ENCODE results near the gene RASGRP4.

RASGRP4 gene

GRCh38 chr19:38467541-38468525 lies 41.8 kb upstream of the RASGRP4 start:
- no peak for TF ChIP-seq CTCF (IDR thresholded peaks at IDR 0.05; ENCODE audit: insufficient read depth, low read depth, low read length, missing control alignments)
- DNase-seq (ENCODE audit: low read depth) = no peak
- no peak overlapping the region for H3K4me3 ChIP-seq (ENCODE audit: low read length)

- TF ChIP-seq CTCF (IDR thresholded peaks at IDR 0.05; ENCODE audit: insufficient read depth, low read depth, low read length, missing control alignments) = no peak
- DNase-seq (ENCODE audit: low read depth) = no peak
- no peak overlapping the region for H3K4me3 ChIP-seq (ENCODE audit: low read length)
These were observed 40.0 kb upstream of the RASGRP4 start for GRCh38 chr19:38466050-38466449.

GRCh38 chr19:38464421-38465082 lies 38.5 kb upstream of the RASGRP4 start:
- no peak for DNase-seq (ENCODE audit: low read depth)
- no peak for TF ChIP-seq CTCF (IDR thresholded peaks at IDR 0.05; ENCODE audit: insufficient read depth, low read depth, low read length, missing control alignments)
- no peak overlapping the region for H3K4me3 ChIP-seq (ENCODE audit: low read length)

GRCh38 chr19:38463365-38463764 lies 37.3 kb upstream of the RASGRP4 start:
- no peak overlapping the region for H3K4me3 ChIP-seq (ENCODE audit: low read length)
- TF ChIP-seq CTCF (IDR thresholded peaks at IDR 0.05; ENCODE audit: insufficient read depth, low read depth, low read length, missing control alignments) = no peak

GRCh38 chr19:38458991-38459390 lies 33.0 kb upstream of the RASGRP4 start:
- no peak for DNase-seq (ENCODE audit: low read depth)
- no peak overlapping the region for H3K4me3 ChIP-seq (ENCODE audit: low read length)
- no peak for TF ChIP-seq CTCF (IDR thresholded peaks at IDR 0.05; ENCODE audit: insufficient read depth, low read depth, low read length, missing control alignments)

More at GRCh38 chr19:38463365-38463764, 37.3 kb upstream of the RASGRP4 start:
- DNase-seq (ENCODE audit: low read depth) = no peak

- DNase-seq (ENCODE audit: low read depth) = no peak
- TF ChIP-seq CTCF (IDR thresholded peaks at IDR 0.05; ENCODE audit: insufficient read depth, low read depth, low read length, missing control alignments) = no peak
- no peak overlapping the region for H3K4me3 ChIP-seq (ENCODE audit: low read length)
These were observed 31.8 kb upstream of the RASGRP4 start for GRCh38 chr19:38457690-38458405.
